Chondrocyte (in vitro differentiated cells): ENCODE measurements around the gene CHRM3. TPM values are rescaled to one million over a fixed set of nuclear protein-coding genes. Genes with fewer than 3 reads are reported as not detected.
"Not testable (repeated sequence)": the region's sequence is repeated elsewhere in the genome, so short reads cannot be mapped to it uniquely, and the experiment has no call there.

Experiments used
- DNase-seq: peaks from one replicate; pipeline ENCODE4 v3.0.0; 2021; ENCODE audit warnings: mixed read lengths, low spot score
- H3K27ac Mint-ChIP-seq: one replicate; pipeline ENCODE4 v1.8.0; 2021; ENCODE audit warnings: mild to moderate bottlenecking, moderate library complexity, mixed read lengths; ENCODE audit not compliant: unreplicated experiment
- H3K27me3 Mint-ChIP-seq: 2 replicates; pipeline ENCODE4 v1.8.0; 2021; ENCODE audit warnings: low read depth, mixed read lengths
- H3K36me3 Mint-ChIP-seq: 2 replicates; pipeline ENCODE4 v1.8.0; 2021; ENCODE audit warnings: low read depth, mixed read lengths
- H3K4me1 Mint-ChIP-seq: 2 replicates; pipeline ENCODE4 v1.8.0; 2021; ENCODE audit warnings: low read depth, mild to moderate bottlenecking, mixed read lengths
- H3K4me3 Mint-ChIP-seq: one replicate; pipeline ENCODE4 v1.8.0; 2021; ENCODE audit warnings: mild to moderate bottlenecking, moderate library complexity, mixed read lengths; ENCODE audit not compliant: unreplicated experiment
- H3K9me3 Mint-ChIP-seq: 2 replicates; pipeline ENCODE4 v1.8.0; 2021; ENCODE audit warnings: low read depth, mixed read lengths
- CTCF ChIP-seq: fragments of 200-600 bp; sonication (generic); IDR thresholded peaks from 2 replicates; pipeline ENCODE4 v1.5.0; 2021; ENCODE audit warnings: antibody characterized with exemption, mild to moderate bottlenecking, moderate library complexity
- total RNA-seq: library from RNA; stranded (reverse); gene quantifications from 3 replicates; pipeline ENCODE4 v1.2.1, GENCODE V29; 2021

The CHRM3 gene
- total RNA-seq, 1 donor from 2014 or later: 0.05 TPM

GRCh38 chr1:239367196-239367810 lies 19.1 kb upstream of the CHRM3 start:
- DNase-seq: no peak
- no peaks in the 10 kb centered on the region for H3K36me3 Mint-ChIP-seq
- H3K27me3 Mint-ChIP-seq: peaks cover 22% of the 10 kb centered on the region

GRCh38 chr1:239368436-239369109 lies 17.8 kb upstream of the CHRM3 start:
- Mint-ChIP-seq H3K4me1 (no peaks in the 10 kb centered on the region), H3K27ac (no peak overlapping the region), H3K36me3 (no peaks in the 10 kb centered on the region), H3K9me3 (peaks cover 7% of the 10 kb centered on the region), H3K4me3 (no peak overlapping the region), H3K27me3 (peaks cover 22% of the 10 kb centered on the region)
- TF ChIP-seq CTCF: no peak
- DNase-seq: no peak

More at GRCh38 chr1:239367196-239367810, 19.1 kb upstream of the CHRM3 start:
- Mint-ChIP-seq H3K9me3 (peaks cover 2% of the 10 kb centered on the region), H3K4me1 (no peaks in the 10 kb centered on the region), H3K4me3 (no peak overlapping the region), H3K27ac (no peak overlapping the region)
- TF ChIP-seq CTCF: no peak

GRCh38 chr1:239370869-239371268 lies 15.5 kb upstream of the CHRM3 start:
- H3K27ac Mint-ChIP-seq, H3K4me3 Mint-ChIP-seq, H3K36me3 Mint-ChIP-seq, DNase-seq, H3K9me3 Mint-ChIP-seq, H3K4me1 Mint-ChIP-seq: not testable (repeated sequence)
- peaks cover 19% of the 10 kb centered on the region for H3K27me3 Mint-ChIP-seq

- no peak for DNase-seq
- Mint-ChIP-seq H3K4me3 (no peak overlapping the region), H3K9me3 (no peaks in the 10 kb centered on the region), H3K4me1 (peaks cover 18% of the 10 kb centered on the region), H3K27ac (no peak overlapping the region), H3K27me3 (peaks cover 63% of the 10 kb centered on the region), H3K36me3 (peaks cover 1% of the 10 kb centered on the region)
- TF ChIP-seq CTCF: no peak
Observed at GRCh38 chr1:239382666-239383065, 3.7 kb upstream of the CHRM3 start.

GRCh38 chr1:239383714-239384113 lies 2.7 kb upstream of the CHRM3 start:
- peaks cover 71% of the 10 kb centered on the region for H3K27me3 Mint-ChIP-seq
- H3K4me3 Mint-ChIP-seq: no peak overlapping the region
- H3K27ac Mint-ChIP-seq: no peak overlapping the region
- TF ChIP-seq CTCF: no peak
- DNase-seq: no peak
- H3K9me3 Mint-ChIP-seq: no peaks in the 10 kb centered on the region
- H3K4me1 Mint-ChIP-seq: peaks cover 20% of the 10 kb centered on the region
- peaks cover 1% of the 10 kb centered on the region for H3K36me3 Mint-ChIP-seq
